GM12875 (cell line): ENCODE data around the gene DDI1.

Experiments used
- H3K4me3 ChIP-seq: one replicate; pipeline ENCODE4 v1.5.1; 2011; ENCODE audit warnings: low read depth, low read length, control low read depth
- CTCF ChIP-seq: IDR thresholded peaks from 2 replicates; pipeline ENCODE4 v1.5.1; 2011; ENCODE audit warnings: low read depth, mild to moderate bottlenecking, control low read depth, inconsistent platforms, low read length, moderate library complexity, borderline replicate concordance; ENCODE audit not compliant: insufficient read depth

Gene DDI1

GRCh38 chr11:104076455-104076854, 40.0 kb downstream of the DDI1 start:
- no peak for TF ChIP-seq CTCF

GRCh38 chr11:104078245-104078644, 41.8 kb downstream of the DDI1 start:
- no peak for TF ChIP-seq CTCF
- no peak overlapping the region for H3K4me3 ChIP-seq

More at GRCh38 chr11:104076455-104076854, 40.0 kb downstream of the DDI1 start:
- no peak overlapping the region for H3K4me3 ChIP-seq

GRCh38 chr11:104078995-104079394, 42.6 kb downstream of the DDI1 start:
- H3K4me3 ChIP-seq = no peak overlapping the region
- no peak for TF ChIP-seq CTCF

- no peak for TF ChIP-seq CTCF
- H3K4me3 ChIP-seq = no peak overlapping the region
These were observed 50.2 kb downstream of the DDI1 start for GRCh38 chr11:104086621-104087020.
